ENCODE measurements around the gene CLDN5.

The CLDN5 gene

GRCh38 chr22:19522881-19523239, 1.4 kb downstream of the CLDN5 start:
- DNase-seq (ENCODE audit: low read depth, low spot score): no peak

DNA sequence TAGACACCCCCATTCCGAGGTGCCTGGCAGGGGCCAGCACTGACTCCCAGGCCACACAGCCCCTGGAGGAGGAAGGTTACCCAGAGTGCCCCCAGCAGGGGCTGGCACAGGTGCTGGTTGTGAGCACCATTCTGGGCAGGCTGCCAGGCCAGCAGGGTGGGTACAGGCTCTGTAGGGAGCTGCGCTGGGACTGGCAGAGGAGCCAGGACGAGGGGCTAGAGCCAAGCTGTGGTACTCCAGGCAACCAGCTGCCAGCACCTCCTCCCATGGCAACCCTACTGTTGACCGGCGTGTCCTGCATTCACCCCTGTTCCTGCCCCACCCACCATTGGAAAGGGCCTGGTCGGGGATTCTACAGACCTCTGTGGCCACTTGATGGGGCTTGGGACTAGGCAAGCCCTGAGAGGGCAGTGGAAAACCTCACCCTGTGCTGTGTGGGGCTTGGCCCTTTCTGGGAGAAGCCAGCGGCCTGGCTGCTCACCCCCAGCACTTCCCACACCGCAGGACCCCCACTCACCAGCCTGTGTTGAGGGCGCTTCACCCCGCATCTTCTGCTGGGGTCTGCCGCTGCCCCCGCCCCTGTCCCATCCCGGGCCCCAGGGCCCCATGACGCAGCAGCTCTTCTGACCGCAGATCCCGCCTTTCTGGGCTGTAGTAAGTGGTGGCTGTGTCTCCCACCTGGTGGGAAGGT, 1.9 kb downstream of the CLDN5 start:
- DNase-seq (ENCODE audit: low read depth, low spot score): no peak

- no peak for DNase-seq (ENCODE audit: low read depth, low spot score)
Measured at GRCh38 chr22:19520566-19521305, 3.5 kb downstream of the CLDN5 start.

DNA sequence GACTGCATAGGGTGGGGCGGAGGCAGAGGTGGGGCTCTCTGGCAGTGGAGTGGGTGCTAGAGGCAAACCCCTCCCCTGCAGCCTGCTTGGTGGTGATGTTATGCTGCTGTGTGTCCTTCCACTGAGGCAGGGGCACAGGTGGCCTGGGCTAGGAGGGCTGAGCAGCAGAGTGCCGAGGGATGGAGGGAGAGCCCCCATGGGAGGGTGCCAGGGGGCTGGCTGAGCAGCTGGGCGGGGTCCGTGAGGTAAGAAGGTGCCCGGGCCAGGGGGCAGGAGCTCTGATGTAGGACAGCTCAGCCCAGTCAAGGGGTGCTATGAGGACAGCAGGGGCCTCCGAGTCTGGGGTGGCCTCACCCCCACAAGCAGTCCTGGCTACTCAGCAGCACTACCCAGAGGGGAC, 4.2 kb downstream of the CLDN5 start:
- DNase-seq (ENCODE audit: low read depth, low spot score): no peak

- DNase-seq (ENCODE audit: low read depth, low spot score): no peak
Measured at GRCh38 chr22:19519041-19519926, 4.9 kb downstream of the CLDN5 start.

DNA sequence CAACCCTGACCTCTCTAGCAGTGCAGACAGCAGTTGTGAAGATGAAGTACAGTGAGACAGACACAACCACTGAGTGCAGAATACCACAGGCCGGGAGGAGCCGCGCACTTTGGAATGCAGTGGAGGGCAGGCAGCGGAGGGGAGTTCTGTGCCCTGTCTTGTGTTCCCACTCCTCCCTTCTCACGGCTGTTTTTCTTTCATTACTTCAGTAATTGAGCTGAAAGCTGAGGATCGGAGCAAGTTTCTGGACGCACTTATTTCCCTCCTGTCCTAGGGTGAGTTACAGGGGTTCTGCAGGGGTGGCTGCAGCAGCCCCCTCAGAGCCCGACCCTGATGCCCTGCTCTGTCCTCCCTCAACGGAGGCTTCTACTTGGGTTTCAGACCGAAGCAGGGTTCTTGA, 5.6 kb downstream of the CLDN5 start:
- DNase-seq (ENCODE audit: low read depth, low spot score): no peak

GRCh38 chr22:19517919-19518611, 6.1 kb downstream of the CLDN5 start:
- no peak for DNase-seq (ENCODE audit: low read depth, low spot score)

- no peak for DNase-seq (ENCODE audit: low read depth, low spot score)
Measured at GRCh38 chr22:19517171-19517500, 7.1 kb downstream of the CLDN5 start.

DNA sequence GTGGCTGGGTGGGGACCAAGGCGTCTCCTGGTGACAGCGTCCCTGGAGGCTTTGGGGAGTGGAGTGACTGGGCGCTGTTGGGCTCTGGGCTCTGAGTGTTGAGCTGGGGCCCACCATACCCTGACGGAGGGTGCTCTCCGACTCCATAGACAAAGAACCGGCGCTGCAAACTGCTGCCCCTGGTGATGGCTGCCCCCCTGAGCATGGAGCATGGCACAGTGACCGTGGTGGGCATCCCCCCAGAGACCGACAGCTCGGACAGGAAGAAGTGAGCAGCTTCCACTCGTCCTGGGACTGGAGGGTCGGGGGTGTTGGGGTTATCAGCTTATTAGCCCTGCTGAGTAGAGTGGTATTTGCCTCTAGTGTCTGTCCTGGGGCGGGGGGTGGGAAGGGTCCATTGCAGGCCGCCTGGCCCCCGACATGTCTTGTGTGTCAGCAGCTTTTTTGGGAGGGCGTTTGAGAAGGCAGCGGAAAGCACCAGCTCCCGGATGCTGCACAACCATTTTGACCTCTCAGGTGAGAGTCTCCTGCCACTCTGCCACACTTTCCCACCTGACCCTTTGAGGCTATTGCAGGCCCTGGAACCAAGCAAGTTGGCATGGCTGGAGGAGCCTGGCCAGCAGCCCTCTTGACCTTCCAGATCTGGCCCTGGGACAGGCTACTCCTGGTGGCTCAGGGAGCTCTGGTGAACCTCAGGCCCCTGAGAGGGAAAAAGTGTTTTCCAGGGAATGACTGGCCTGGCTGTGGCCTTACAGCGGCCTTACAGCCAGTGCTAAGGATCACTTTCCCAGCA, 7.6 kb downstream of the CLDN5 start:
- DNase-seq (ENCODE audit: low read depth, low spot score): no peak

- no peak for DNase-seq (ENCODE audit: low read depth, low spot score)
Measured at GRCh38 chr22:19515654-19516377, 8.4 kb downstream of the CLDN5 start.

GRCh38 chr22:19514831-19515565, 9.2 kb downstream of the CLDN5 start:
- DNase-seq (ENCODE audit: low read depth, low spot score): no peak

- no peak for DNase-seq (ENCODE audit: low read depth, low spot score)
Measured at GRCh38 chr22:19513823-19514222, 10.4 kb downstream of the CLDN5 start.

GRCh38 chr22:19510919-19511341, 13.3 kb downstream of the CLDN5 start:
- DNase-seq (ENCODE audit: low read depth, low spot score): no peak

GRCh38 chr22:19509923-19510322, 14.3 kb downstream of the CLDN5 start:
- DNase-seq (ENCODE audit: low read depth, low spot score): no peak

- DNase-seq (ENCODE audit: low read depth, low spot score): no peak
Measured at GRCh38 chr22:19509191-19509590, 15.0 kb downstream of the CLDN5 start.

GRCh38 chr22:19508024-19508776, 16.0 kb downstream of the CLDN5 start:
- DNase-seq (ENCODE audit: low read depth, low spot score): no peak

DNA sequence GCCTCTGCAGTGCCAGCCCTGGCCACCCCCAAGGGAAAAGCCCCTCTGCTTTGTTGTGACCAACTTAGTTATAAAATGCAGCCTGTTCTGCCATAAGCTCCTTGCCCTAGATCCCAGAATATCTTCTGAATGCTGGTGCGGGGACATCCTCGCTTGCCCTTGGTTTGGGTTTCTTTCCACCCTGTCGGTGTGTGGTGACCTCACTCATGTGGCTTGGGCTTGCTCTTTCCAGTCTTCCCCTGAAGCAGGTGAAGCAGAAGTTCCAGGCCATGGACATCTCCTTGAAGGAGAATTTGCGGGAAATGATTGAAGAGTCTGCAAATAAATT, 16.7 kb downstream of the CLDN5 start:
- no peak for DNase-seq (ENCODE audit: low read depth, low spot score)

GRCh38 chr22:19506212-19506611, 18.0 kb downstream of the CLDN5 start:
- DNase-seq (ENCODE audit: low read depth, low spot score): no peak

GRCh38 chr22:19505735-19506126, 18.5 kb downstream of the CLDN5 start:
- DNase-seq (ENCODE audit: low read depth, low spot score): no peak
